Tibial nerve (tissue), 4 donors: ENCODE measurements around the gene SLAIN1. TPM values are rescaled to one million over a fixed set of nuclear protein-coding genes. Genes with fewer than 3 reads are reported as not detected.

Experiments used
- DNase-seq, 2 donors: peaks; one replicate each; pipeline ENCODE4 v3.0.0-alpha.2; 2019; ENCODE audit warnings: low spot score in 2 of 2
- H3K27ac ChIP-seq, 4 donors: fragments of 200-600 bp; sonication (generic) in 3 of 4; one replicate each; pipeline ENCODE4 v1.5.1; 2017 to 2019; ENCODE audit warnings: mild to moderate bottlenecking in 1 of 4
- H3K27me3 ChIP-seq, 2 donors: fragments of 200-600 bp; sonication (generic) in 1 of 2; one replicate each; pipeline versions ENCODE4 v1.5.1 to v1.6.0; 2017 to 2019
- H3K36me3 ChIP-seq, 3 donors: fragments of 200-600 bp; sonication (generic); one replicate each; pipeline ENCODE4 v1.5.1; 2018 to 2019
- H3K4me1 ChIP-seq, 4 donors: fragments of 200-600 bp; sonication (generic) in 3 of 4; one replicate each; pipeline ENCODE4 v1.5.1; 2017 to 2019
- H3K4me3 ChIP-seq, 4 donors: fragments of 200-600 bp; sonication (generic) in 3 of 4; one replicate each; pipeline ENCODE4 v1.5.1; 2017 to 2019; ENCODE audit warnings: mild to moderate bottlenecking in 1 of 4, moderate library complexity in 1 of 4
- H3K9me3 ChIP-seq, 4 donors: fragments of 200-600 bp; sonication (generic) in 3 of 4; one replicate each; pipeline ENCODE4 v1.5.1; 2017 to 2019
- EP300 ChIP-seq, 2 donors: sonication (generic); formaldehyde crosslinking; IDR thresholded peaks; one replicate each; pipeline ENCODE4 v1.6.1; 2017; ENCODE audit warnings: antibody characterized with exemption in 2 of 2, mild to moderate bottlenecking in 1 of 2
- POLR2A ChIP-seq, 2 donors: fragments of 450-650 bp; IDR thresholded peaks; one replicate each; pipeline ENCODE4 v1.6.1; 2017; ENCODE audit warnings: antibody characterized with exemption in 2 of 2, mild to moderate bottlenecking in 2 of 2, moderate library complexity in 2 of 2
- WGBS, 2 donors: methylation state at CpG; one replicate each; pipeline ENCODE4 v1.1.5; 2018; 5-methylcytosine and 5-hydroxymethylcytosine counted together
- total RNA-seq, 4 donors: library from RNA; depleted of rRNA; stranded (reverse); fragments of >200 nt; gene quantifications; one replicate each; pipeline ENCODE4 v1.1.0, GENCODE V29; 2016
- TF ChIP-seq, protein P1 (sequence below), 5 experiments: fragments of 200-600 bp in 3 of 5; fragments of 450-650 bp in 2 of 5; sonication (generic) in 3 of 5; IDR thresholded peaks; one replicate each; pipeline ENCODE4 v1.5.1; 2016 to 2019; ENCODE audit warnings: antibody characterized with exemption in 5 of 5, mild to moderate bottlenecking in 3 of 5, moderate library complexity in 2 of 5

SLAIN1 gene
- total RNA-seq, 4 donors from 2014 or later, result 2.8 to 13.5 (median 5.0) TPM

- 57 to 60% methylated on average over 5 of the region's 5 CpGs for whole genome bisulfite sequencing, 2 donors
- H3K27ac ChIP-seq, result no peak overlapping the region
- H3K27me3 ChIP-seq, result no peaks in the 10 kb centered on the region
- H3K36me3 ChIP-seq, result no peaks in the 10 kb centered on the region
- no peak for TF ChIP-seq EP300 (IDR thresholded peaks at IDR 0.05)
- TF ChIP-seq, protein P1, sequence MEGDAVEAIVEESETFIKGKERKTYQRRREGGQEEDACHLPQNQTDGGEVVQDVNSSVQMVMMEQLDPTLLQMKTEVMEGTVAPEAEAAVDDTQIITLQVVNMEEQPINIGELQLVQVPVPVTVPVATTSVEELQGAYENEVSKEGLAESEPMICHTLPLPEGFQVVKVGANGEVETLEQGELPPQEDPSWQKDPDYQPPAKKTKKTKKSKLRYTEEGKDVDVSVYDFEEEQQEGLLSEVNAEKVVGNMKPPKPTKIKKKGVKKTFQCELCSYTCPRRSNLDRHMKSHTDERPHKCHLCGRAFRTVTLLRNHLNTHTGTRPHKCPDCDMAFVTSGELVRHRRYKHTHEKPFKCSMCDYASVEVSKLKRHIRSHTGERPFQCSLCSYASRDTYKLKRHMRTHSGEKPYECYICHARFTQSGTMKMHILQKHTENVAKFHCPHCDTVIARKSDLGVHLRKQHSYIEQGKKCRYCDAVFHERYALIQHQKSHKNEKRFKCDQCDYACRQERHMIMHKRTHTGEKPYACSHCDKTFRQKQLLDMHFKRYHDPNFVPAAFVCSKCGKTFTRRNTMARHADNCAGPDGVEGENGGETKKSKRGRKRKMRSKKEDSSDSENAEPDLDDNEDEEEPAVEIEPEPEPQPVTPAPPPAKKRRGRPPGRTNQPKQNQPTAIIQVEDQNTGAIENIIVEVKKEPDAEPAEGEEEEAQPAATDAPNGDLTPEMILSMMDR (IDR thresholded peaks at IDR 0.05), result peak; percentile 63 to 74 (median 69)
- no peak overlapping the region for H3K4me3 ChIP-seq
- no peaks in the 10 kb centered on the region for H3K9me3 ChIP-seq
- peak in 1 of 2 donors; percentile 29 for DNase-seq
- H3K4me1 ChIP-seq, result no peaks in the 10 kb centered on the region
These were observed 54.3 kb downstream of the SLAIN1 start for GRCh38 chr13:77751513-77752456.

DNA sequence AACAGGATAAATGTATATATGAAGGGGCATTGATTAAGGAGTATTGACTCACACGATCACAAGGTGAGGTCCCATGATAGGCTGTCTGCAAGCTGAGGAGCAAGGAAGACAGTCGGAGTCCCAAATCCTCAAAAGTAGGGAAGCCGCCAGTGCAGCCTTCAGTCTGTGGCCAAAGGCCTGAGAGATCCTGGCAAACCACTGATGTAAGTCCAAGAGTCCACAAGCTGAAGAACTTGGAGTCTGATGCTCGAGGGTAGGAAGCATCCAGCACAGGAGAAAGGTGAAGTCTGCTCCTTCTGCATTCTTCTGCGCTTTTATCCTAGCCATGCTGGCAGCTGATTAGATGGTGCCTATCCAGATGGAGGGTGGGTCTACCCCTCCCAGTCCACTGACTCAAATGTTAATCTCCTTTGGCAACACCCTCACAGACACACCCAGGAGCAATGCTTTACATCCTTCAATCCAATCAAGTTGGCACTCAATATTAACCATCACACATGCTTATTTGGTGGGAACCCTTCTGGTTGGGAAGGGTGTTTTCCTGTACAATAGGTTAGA, 55.1 kb downstream of the SLAIN1 start:
- WGBS, 2 donors, result 57 to 76% methylated on average over 5 of the region's 5 CpGs
- no peaks in the 10 kb centered on the region for H3K36me3 ChIP-seq
- no peak overlapping the region for H3K27ac ChIP-seq

DNA sequence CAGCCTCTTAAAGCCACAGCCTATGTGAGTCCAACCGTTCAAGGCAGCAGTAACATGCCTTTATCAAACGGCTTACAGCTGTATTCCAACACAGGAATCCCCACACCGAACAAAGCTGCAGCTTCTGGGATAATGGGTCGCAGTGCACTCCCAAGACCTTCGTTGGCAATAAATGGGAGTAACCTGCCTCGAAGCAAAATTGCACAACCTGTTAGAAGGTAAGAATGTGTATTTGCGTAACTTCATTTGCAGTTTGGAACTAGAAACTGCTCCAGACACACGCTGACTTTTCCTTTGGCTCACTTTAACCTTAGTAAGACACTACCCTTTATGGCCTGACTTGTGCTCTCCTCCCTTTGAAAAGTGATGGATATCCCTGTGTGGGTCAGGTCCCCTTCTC, 63.4 kb downstream of the SLAIN1 start:
- no peaks in the 10 kb centered on the region for H3K36me3 ChIP-seq
- no peak overlapping the region for H3K4me3 ChIP-seq
- 80 to 83% methylated on average over 8 of the region's 8 CpGs for WGBS, 2 donors
- H3K9me3 ChIP-seq, result peaks cover 0 to 8% (median 0%) of the 10 kb centered on the region in 4 donors
- H3K4me1 ChIP-seq, result no peaks in the 10 kb centered on the region
- H3K27ac ChIP-seq, result no peak overlapping the region
- no peak for DNase-seq
- H3K27me3 ChIP-seq, result no peaks in the 10 kb centered on the region
- TF ChIP-seq EP300 (IDR thresholded peaks at IDR 0.05), result no peak
- TF ChIP-seq, protein P1 (IDR thresholded peaks at IDR 0.05), result no peak
- no peak for TF ChIP-seq POLR2A (IDR thresholded peaks at IDR 0.05)

More for the DNA sequence above, 55.1 kb downstream of the SLAIN1 start:
- Histone ChIP-seq H3K27me3 (no peaks in the 10 kb centered on the region), H3K9me3 (no peaks in the 10 kb centered on the region), H3K4me1 (no peaks in the 10 kb centered on the region), H3K4me3 (no peak overlapping the region)
- no peak for DNase-seq
- no peak for TF ChIP-seq EP300 (IDR thresholded peaks at IDR 0.05)
- no peak for TF ChIP-seq POLR2A (IDR thresholded peaks at IDR 0.05)
- TF ChIP-seq, protein P1 (IDR thresholded peaks at IDR 0.05), result no peak

- H3K27ac ChIP-seq, result no peak overlapping the region
- TF ChIP-seq EP300 (IDR thresholded peaks at IDR 0.05) (no peak), POLR2A (IDR thresholded peaks at IDR 0.05) (no peak)
- TF ChIP-seq, protein P1 (IDR thresholded peaks at IDR 0.05), result no peak
- no peaks in the 10 kb centered on the region for H3K9me3 ChIP-seq
- no peaks in the 10 kb centered on the region for H3K36me3 ChIP-seq
- 44 to 52% methylated on average over 5 of the region's 5 CpGs for WGBS, 2 donors
- no peaks in the 10 kb centered on the region for H3K4me1 ChIP-seq
- no peak overlapping the region for H3K4me3 ChIP-seq
- H3K27me3 ChIP-seq, result no peaks in the 10 kb centered on the region
- no peak for DNase-seq
These were observed 69.9 kb downstream of the SLAIN1 start for GRCh38 chr13:77767413-77767812.

DNA sequence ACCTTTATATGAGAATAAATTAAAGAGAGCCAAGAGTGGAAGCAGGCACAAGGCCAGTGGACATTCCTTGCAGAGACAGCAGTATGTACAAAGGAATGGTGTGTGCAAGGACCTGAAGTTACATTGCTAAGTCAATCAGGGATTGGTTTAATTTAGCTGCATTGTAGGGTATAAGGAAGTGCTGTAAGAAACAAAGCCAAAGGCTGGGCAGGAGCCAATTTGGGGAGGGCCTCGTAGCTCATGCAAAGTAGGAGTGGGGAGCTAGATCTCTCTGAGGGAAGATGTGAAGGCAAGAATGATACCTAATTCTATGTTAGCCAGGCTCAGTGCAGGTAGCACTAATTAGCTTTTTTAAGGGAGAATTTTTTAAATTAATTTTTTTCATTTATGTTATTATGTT, 76.7 kb downstream of the SLAIN1 start:
- Histone ChIP-seq H3K9me3 (no peaks in the 10 kb centered on the region), H3K4me3 (no peak overlapping the region), H3K27me3 (no peaks in the 10 kb centered on the region), H3K4me1 (no peaks in the 10 kb centered on the region), H3K27ac (no peak overlapping the region), H3K36me3 (no peaks in the 10 kb centered on the region)
- WGBS, 2 donors, result 25 to 29% methylated on average over 1 of the region's 1 CpG
- TF ChIP-seq EP300 (IDR thresholded peaks at IDR 0.05) (no peak), POLR2A (IDR thresholded peaks at IDR 0.05) (no peak)
- TF ChIP-seq, protein P1 (IDR thresholded peaks at IDR 0.05), result no peak
- DNase-seq, result no peak
